Neural cell (in vitro differentiated cells): Measurements from ENCODE around the gene ATP13A5. TPM values are rescaled to one million over a fixed set of nuclear protein-coding genes. Genes with fewer than 3 reads are reported as not detected.

ENCODE experiments used
- H2AFZ ChIP-seq: fragments of 200-600, 300-800 bp; sonication (generic), shearing (Covaris generic); 2 replicates; pipeline ENCODE4 v1.6.0; 2014; ENCODE audit warnings: low read depth, mild to moderate bottlenecking, antibody characterized with exemption, low read length, moderate library complexity
- H3F3A ChIP-seq: fragments of 200-600 bp; shearing (Covaris generic); 2 replicates; pipeline ENCODE4 v1.6.1; 2016; ENCODE audit warnings: mild to moderate bottlenecking, moderate library complexity, mixed read lengths, antibody characterized with exemption, low read length; ENCODE audit not compliant: insufficient read depth, poor library complexity, severe bottlenecking
- H3K27ac ChIP-seq: fragments of 200-600, 300-800 bp; sonication (generic), shearing (Covaris generic); 2 replicates; pipeline ENCODE4 v1.5.1; 2014; ENCODE audit warnings: mild to moderate bottlenecking, low read length, moderate library complexity
- H3K27me3 ChIP-seq: fragments of 300-800, 200-600 bp; sonication (generic), shearing (Covaris generic); 2 replicates; pipeline ENCODE4 v1.6.0; 2014; ENCODE audit warnings: mild to moderate bottlenecking, low read depth, low read length, moderate library complexity; ENCODE audit not compliant: insufficient read depth
- H3K36me3 ChIP-seq: fragments of 300-800, 200-600 bp; sonication (generic), shearing (Covaris generic); 2 replicates; pipeline ENCODE4 v1.5.1; 2014; ENCODE audit warnings: mild to moderate bottlenecking, antibody characterized with exemption, low read length, moderate library complexity; ENCODE audit not compliant: insufficient read depth
- H3K4me2 ChIP-seq: fragments of 300-800, 200-600 bp; sonication (generic), shearing (Covaris generic); 2 replicates; pipeline ENCODE4 v1.6.0; 2014; ENCODE audit warnings: mild to moderate bottlenecking, low read length
- H3K4me3 ChIP-seq: fragments of 300-800, 200-600 bp; sonication (generic), shearing (Covaris generic); 2 replicates; pipeline ENCODE4 v1.5.1; 2014; ENCODE audit warnings: mild to moderate bottlenecking, low read length, moderate library complexity
- H3K79me2 ChIP-seq: fragments of 200-600 bp; shearing (Covaris generic); replicated peaks from 2 replicates; pipeline ENCODE4 v1.6.0; 2014; ENCODE audit warnings: mild to moderate bottlenecking, low read length, moderate library complexity; ENCODE audit not compliant: insufficient read depth
- H3K9ac ChIP-seq: fragments of 300-800, 200-600 bp; sonication (generic), shearing (Covaris generic); 2 replicates; pipeline ENCODE4 v1.6.1; 2016; ENCODE audit warnings: mild to moderate bottlenecking, low read length, mixed read lengths
- H3K9me2 ChIP-seq: fragments of 200-600 bp; shearing (Covaris generic); 2 replicates; pipeline ENCODE4 v1.6.1; 2016; ENCODE audit warnings: mild to moderate bottlenecking, low read length, mixed read lengths; ENCODE audit not compliant: insufficient read depth
- H3K9me3 ChIP-seq: fragments of 200-600, 300-800 bp; sonication (generic), shearing (Covaris generic); 2 replicates; pipeline ENCODE4 v1.6.1; 2016; ENCODE audit warnings: mild to moderate bottlenecking, mixed run types, low read length, moderate library complexity, mixed read lengths
- H4K20me1 ChIP-seq: fragments of 200-600 bp; shearing (Covaris generic); 2 replicates; pipeline ENCODE4 v1.6.1; 2016; ENCODE audit warnings: mild to moderate bottlenecking, mixed run types; ENCODE audit not compliant: insufficient read depth
- CTCF ChIP-seq: fragments of 450-650 bp; IDR thresholded peaks from 2 replicates; pipeline ENCODE4 v1.5.1; 2014; ENCODE audit warnings: antibody characterized with exemption, mild to moderate bottlenecking, moderate library complexity; ENCODE audit not compliant: poor library complexity, severe bottlenecking
- EP300 ChIP-seq: fragments of 450-650 bp; conservative IDR thresholded peaks from 2 replicates; pipeline ENCODE4 v1.6.1; 2014; ENCODE audit warnings: antibody characterized with exemption, mild to moderate bottlenecking, moderate library complexity; ENCODE audit not compliant: poor library complexity, severe bottlenecking
- EZH2 ChIP-seq: fragments of 200-600, 300-800 bp; shearing (Covaris generic), sonication (generic); IDR thresholded peaks from 2 replicates; pipeline ENCODE4 v1.6.1; 2014; ENCODE audit warnings: antibody characterized with exemption, low read length, borderline replicate concordance, mild to moderate bottlenecking; ENCODE audit not compliant: insufficient read depth, poor library complexity, severe bottlenecking
- MXI1 ChIP-seq: fragments of 450-650 bp; conservative IDR thresholded peaks from 2 replicates; pipeline ENCODE4 v1.6.1; 2014; ENCODE audit warnings: antibody characterized with exemption, mild to moderate bottlenecking; ENCODE audit not compliant: poor library complexity, severe bottlenecking
- POLR2AphosphoS5 ChIP-seq: IDR thresholded peaks from 2 replicates; pipeline ENCODE4 v1.6.1; 2012
- RAD21 ChIP-seq: fragments of 450-650 bp; conservative IDR thresholded peaks from 2 replicates; pipeline ENCODE4 v1.6.1; 2014; ENCODE audit warnings: antibody characterized with exemption, mild to moderate bottlenecking, moderate library complexity
- SMC3 ChIP-seq: fragments of 450-650 bp; conservative IDR thresholded peaks from 2 replicates; pipeline ENCODE4 v1.6.1; 2014; ENCODE audit warnings: antibody characterized with exemption, mild to moderate bottlenecking, moderate library complexity; ENCODE audit not compliant: poor library complexity
- TAF1 ChIP-seq: IDR thresholded peaks from 2 replicates; pipeline ENCODE4 v1.6.1; 2012; ENCODE audit warnings: low read depth
- polyA minus RNA-seq: library from RNA; depleted of rRNA, polyadenylated mRNA; stranded (reverse); fragments of >200 nt; gene quantifications from 2 replicates; pipeline ENCODE4 v1.2.3, GENCODE V29; 2014
- polyA plus RNA-seq: library from polyadenylated mRNA; depleted of rRNA; stranded (reverse); fragments of >200 nt; gene quantifications from 2 replicates; pipeline ENCODE4 v1.2.3, GENCODE V29; 2014
- TF ChIP-seq, protein P1 (sequence below): IDR thresholded peaks from 2 replicates; pipeline ENCODE4 v1.6.1; 2012; ENCODE audit warnings: borderline replicate concordance

ATP13A5 gene, protein sequence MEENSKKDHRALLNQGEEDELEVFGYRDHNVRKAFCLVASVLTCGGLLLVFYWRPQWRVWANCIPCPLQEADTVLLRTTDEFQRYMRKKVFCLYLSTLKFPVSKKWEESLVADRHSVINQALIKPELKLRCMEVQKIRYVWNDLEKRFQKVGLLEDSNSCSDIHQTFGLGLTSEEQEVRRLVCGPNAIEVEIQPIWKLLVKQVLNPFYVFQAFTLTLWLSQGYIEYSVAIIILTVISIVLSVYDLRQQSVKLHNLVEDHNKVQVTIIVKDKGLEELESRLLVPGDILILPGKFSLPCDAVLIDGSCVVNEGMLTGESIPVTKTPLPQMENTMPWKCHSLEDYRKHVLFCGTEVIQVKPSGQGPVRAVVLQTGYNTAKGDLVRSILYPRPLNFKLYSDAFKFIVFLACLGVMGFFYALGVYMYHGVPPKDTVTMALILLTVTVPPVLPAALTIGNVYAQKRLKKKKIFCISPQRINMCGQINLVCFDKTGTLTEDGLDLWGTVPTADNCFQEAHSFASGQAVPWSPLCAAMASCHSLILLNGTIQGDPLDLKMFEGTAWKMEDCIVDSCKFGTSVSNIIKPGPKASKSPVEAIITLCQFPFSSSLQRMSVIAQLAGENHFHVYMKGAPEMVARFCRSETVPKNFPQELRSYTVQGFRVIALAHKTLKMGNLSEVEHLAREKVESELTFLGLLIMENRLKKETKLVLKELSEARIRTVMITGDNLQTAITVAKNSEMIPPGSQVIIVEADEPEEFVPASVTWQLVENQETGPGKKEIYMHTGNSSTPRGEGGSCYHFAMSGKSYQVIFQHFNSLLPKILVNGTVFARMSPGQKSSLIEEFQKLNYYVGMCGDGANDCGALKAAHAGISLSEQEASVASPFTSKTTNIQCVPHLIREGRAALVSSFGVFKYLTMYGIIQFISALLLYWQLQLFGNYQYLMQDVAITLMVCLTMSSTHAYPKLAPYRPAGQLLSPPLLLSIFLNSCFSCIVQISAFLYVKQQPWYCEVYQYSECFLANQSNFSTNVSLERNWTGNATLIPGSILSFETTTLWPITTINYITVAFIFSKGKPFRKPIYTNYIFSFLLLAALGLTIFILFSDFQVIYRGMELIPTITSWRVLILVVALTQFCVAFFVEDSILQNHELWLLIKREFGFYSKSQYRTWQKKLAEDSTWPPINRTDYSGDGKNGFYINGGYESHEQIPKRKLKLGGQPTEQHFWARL
- polyA plus RNA-seq (0.28 TPM in 1 of 2 replicates, not detected in the other), polyA minus RNA-seq (not detected in 2 replicates)

GRCh38 chr3:193378706-193379105, at the start of gene ATP13A5:
TSS of gene ATP13A5 (minus strand) at chr3:193378753. CDS start at chr3:193378725, 28 bp downstream.
- Histone ChIP-seq H4K20me1 (no peaks in the 10 kb centered on the region), H3K4me3 (no peak within 1 kb of the TSS), H3K27me3 (no peaks in the 10 kb centered on the region), H3K4me2 (no peak within 1 kb of the TSS), H3K27ac (no peak within 1 kb of the TSS), H3K36me3 (no peaks in the 10 kb centered on the region), H3K9me3 (no peaks in the 10 kb centered on the region), H3K9ac (no peak within 1 kb of the TSS), H3F3A (no peaks in the 10 kb centered on the region), H3K9me2 (no peaks in the 10 kb centered on the region), H3K79me2 (no peaks in the 10 kb centered on the region), H2AFZ (no peak within 1 kb of the TSS)
- TF ChIP-seq MXI1 (no peak), EZH2 (no peak), CTCF (no peak), TAF1 (no peak)

DNA sequence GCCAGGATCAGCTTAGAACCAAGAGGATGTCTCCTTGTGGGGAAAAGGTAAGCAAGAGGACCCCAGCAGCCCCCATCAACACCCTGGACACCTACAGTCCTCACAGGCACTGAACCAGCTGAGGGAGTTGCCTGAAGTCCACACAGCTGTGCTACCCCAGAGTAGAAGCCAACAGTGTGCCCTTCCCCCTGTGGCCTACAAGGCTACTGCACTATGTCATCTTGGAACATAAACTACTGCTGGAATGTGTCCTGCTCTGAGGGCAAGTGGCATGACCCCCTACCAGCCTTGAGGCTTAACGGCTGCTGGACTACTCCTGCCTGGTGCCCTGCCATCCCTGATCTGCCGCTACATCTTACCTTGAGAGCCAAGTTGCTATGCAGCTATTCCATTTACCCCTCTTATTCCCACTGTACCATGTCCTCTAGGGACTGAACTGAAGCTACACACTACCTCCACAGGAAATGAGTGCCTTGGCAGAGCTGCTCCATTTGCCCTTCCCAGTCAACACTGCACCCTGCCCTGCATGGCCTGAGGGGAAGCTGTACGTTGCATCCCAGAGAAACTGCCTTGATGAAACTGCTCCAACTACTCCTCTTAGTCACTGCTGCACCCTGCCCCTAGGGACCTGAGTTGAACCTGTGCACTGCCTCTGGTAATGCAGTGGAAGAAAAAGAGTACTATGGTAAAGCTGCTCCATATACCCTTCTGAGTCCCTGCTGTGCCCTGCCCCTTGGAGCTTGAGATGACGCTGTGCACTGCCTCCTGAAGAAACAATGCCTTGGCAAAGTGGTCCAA, 40.2 kb upstream of the ATP13A5 start:
- Histone ChIP-seq H3K9me3 (peaks cover 7% of the 10 kb centered on the region), H2AFZ (no peak overlapping the region), H3K36me3 (no peaks in the 10 kb centered on the region), H3F3A (no peaks in the 10 kb centered on the region), H3K27ac (no peak overlapping the region), H4K20me1 (no peaks in the 10 kb centered on the region), H3K9ac (no peak overlapping the region), H3K4me2 (no peak overlapping the region), H3K4me3 (no peak overlapping the region), H3K79me2 (no peaks in the 10 kb centered on the region), H3K9me2 (no peaks in the 10 kb centered on the region), H3K27me3 (no peaks in the 10 kb centered on the region)
- no peak for TF ChIP-seq RAD21
- no peak for TF ChIP-seq EZH2
- TF ChIP-seq POLR2AphosphoS5 = no peak
- TF ChIP-seq MXI1 = no peak
- no peak for TF ChIP-seq SMC3
- TF ChIP-seq TAF1 = no peak
- TF ChIP-seq EP300 = no peak
- no peak for TF ChIP-seq CTCF
- TF ChIP-seq, protein P1, sequence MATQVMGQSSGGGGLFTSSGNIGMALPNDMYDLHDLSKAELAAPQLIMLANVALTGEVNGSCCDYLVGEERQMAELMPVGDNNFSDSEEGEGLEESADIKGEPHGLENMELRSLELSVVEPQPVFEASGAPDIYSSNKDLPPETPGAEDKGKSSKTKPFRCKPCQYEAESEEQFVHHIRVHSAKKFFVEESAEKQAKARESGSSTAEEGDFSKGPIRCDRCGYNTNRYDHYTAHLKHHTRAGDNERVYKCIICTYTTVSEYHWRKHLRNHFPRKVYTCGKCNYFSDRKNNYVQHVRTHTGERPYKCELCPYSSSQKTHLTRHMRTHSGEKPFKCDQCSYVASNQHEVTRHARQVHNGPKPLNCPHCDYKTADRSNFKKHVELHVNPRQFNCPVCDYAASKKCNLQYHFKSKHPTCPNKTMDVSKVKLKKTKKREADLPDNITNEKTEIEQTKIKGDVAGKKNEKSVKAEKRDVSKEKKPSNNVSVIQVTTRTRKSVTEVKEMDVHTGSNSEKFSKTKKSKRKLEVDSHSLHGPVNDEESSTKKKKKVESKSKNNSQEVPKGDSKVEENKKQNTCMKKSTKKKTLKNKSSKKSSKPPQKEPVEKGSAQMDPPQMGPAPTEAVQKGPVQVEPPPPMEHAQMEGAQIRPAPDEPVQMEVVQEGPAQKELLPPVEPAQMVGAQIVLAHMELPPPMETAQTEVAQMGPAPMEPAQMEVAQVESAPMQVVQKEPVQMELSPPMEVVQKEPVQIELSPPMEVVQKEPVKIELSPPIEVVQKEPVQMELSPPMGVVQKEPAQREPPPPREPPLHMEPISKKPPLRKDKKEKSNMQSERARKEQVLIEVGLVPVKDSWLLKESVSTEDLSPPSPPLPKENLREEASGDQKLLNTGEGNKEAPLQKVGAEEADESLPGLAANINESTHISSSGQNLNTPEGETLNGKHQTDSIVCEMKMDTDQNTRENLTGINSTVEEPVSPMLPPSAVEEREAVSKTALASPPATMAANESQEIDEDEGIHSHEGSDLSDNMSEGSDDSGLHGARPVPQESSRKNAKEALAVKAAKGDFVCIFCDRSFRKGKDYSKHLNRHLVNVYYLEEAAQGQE = no peak
